ENCODE data around the gene HRH4.

Gene HRH4

GRCh38 chr18:24504401-24504800 is 44.0 kb downstream of the HRH4 start:
- DNase-seq (ENCODE audit: low read depth, low spot score): no peak

GRCh38 chr18:24506175-24506574 is 45.7 kb downstream of the HRH4 start:
- no peak for DNase-seq (ENCODE audit: low read depth, low spot score)

DNA sequence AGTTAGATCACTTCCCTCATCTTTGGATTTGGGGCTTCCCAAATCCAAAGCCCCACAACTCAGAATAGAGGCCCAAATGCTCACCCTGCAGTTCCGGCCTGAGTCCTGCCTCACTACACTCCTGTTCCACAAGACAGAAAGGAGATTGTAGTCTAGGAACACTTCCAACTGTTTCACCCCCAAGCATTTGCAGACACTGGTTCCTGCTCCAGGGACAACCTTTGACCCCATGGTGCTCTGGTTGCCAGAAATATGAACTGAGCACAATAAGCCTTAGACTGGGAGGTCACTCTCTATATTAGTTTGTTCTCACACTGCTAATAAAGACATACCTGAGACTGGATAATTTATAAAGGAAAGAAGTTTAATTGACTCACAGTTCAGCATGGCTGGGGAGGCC is 49.0 kb downstream of the HRH4 start:
- DNase-seq (ENCODE audit: low read depth, low spot score): no peak

DNA sequence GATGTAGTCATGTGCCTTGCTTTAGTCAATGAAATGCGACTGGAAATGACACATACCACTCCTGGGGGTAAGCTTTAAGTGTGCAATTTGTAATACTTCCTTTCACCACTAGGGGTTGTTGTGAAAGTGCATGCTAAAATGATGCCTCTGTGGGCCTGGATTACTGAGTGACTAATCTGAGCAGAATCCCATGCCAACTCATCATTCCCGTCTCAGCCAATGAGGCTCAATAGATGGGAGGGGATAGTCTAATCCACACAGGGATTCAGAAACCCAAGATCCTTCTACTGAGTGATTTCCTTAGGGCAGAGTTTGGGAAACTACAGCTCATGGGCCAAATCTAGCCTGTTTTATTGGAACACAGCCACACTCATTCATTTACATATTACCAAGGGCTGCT is 54.0 kb downstream of the HRH4 start:
- DNase-seq (ENCODE audit: low read depth, low spot score): peak; percentile 42

DNA sequence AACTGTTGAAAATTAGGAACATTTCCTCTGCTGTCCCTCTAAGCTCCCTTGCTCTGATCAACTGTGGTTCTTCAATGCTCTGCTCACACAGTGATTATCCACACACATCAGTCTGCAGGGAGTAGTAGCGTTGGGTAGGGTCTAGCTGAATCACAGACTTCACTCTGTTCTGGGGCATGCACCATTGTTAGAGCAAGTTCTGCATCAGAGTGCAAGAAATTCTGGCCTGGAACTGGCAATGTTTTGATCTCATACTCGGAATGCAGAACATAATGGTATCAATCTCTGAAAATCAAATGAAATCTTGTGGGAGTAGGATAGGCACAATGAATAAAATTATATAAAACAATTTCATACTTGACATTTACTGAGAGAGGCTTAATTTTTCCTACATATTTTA is 55.3 kb downstream of the HRH4 start:
- no peak for DNase-seq (ENCODE audit: low read depth, low spot score)

GRCh38 chr18:24516261-24516660 is 55.8 kb downstream of the HRH4 start:
- no peak for DNase-seq (ENCODE audit: low read depth, low spot score)

- DNase-seq (ENCODE audit: low read depth, low spot score): no peak
Measured at GRCh38 chr18:24517554-24517953, 57.1 kb downstream of the HRH4 start.

DNA sequence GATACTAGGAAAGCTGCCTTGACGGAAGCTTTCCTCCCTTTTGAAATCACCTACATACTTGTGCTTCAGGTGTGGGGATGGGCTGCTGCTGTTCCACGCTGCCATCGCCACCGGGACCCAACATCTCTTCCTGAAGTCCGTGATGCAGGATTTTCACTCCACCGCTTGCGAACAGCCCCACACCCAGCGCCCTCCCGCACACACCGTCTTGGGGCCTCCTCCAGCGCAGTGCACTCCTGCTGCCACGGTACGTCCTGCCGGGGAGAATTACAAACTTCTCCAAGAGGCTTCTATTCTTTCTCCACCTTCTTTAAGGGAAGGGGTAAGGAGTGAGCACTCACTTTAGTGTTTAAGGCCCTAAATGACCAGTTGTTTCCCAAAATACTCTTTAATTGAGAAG is 58.2 kb downstream of the HRH4 start:
- DNase-seq (ENCODE audit: low read depth, low spot score): no peak
